ENCODE measurements around the gene KLHDC4. TPM values are rescaled to one million over a fixed set of nuclear protein-coding genes. Genes with fewer than 3 reads are reported as not detected.

The KLHDC4 gene
- total RNA-seq, 4 donors from 2014 or later: 39.4 to 125 (median 63.6) TPM

DNA sequence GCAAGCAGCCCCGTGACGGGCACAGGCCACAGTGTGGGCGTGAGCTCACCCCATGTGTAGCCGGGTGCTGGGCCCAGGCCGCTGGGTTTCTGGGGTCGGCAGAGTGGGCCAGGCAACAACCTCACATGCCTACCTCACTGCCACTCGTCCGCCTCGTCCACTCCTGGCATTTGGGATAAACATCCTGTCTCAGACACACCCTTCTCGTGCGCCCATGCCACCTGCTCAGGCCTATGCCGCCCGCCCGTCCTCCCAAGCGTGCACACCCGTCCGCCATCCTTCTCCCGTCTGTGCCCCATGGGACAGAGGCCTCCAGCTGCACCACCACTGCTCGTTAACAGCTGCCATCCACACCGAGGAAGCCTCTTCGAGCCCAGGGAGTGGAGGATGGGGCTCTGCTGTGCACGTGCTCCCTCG lies 64.3 kb downstream of the KLHDC4 start:
- DNase-seq: peak in 2 of 3 donors; percentile 74 to 77
- H3K4me3 ChIP-seq: no peak overlapping the region
- peaks cover 0 to 11% (median 0%) of the 10 kb centered on the region in 3 donors for H3K36me3 ChIP-seq
- peak overlapping the region in 2 of 4 donors; percentile 24 to 84 for H3K27ac ChIP-seq
- no peak for TF ChIP-seq POLR2A (IDR thresholded peaks at IDR 0.05)
- TF ChIP-seq, protein P1, sequence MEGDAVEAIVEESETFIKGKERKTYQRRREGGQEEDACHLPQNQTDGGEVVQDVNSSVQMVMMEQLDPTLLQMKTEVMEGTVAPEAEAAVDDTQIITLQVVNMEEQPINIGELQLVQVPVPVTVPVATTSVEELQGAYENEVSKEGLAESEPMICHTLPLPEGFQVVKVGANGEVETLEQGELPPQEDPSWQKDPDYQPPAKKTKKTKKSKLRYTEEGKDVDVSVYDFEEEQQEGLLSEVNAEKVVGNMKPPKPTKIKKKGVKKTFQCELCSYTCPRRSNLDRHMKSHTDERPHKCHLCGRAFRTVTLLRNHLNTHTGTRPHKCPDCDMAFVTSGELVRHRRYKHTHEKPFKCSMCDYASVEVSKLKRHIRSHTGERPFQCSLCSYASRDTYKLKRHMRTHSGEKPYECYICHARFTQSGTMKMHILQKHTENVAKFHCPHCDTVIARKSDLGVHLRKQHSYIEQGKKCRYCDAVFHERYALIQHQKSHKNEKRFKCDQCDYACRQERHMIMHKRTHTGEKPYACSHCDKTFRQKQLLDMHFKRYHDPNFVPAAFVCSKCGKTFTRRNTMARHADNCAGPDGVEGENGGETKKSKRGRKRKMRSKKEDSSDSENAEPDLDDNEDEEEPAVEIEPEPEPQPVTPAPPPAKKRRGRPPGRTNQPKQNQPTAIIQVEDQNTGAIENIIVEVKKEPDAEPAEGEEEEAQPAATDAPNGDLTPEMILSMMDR (IDR thresholded peaks at IDR 0.05): no peak
- no peaks in the 10 kb centered on the region for H3K27me3 ChIP-seq
- peaks cover 0 to 39% (median 5%) of the 10 kb centered on the region in 4 donors for H3K4me1 ChIP-seq
- no peaks in the 10 kb centered on the region for H3K9me3 ChIP-seq

DNA sequence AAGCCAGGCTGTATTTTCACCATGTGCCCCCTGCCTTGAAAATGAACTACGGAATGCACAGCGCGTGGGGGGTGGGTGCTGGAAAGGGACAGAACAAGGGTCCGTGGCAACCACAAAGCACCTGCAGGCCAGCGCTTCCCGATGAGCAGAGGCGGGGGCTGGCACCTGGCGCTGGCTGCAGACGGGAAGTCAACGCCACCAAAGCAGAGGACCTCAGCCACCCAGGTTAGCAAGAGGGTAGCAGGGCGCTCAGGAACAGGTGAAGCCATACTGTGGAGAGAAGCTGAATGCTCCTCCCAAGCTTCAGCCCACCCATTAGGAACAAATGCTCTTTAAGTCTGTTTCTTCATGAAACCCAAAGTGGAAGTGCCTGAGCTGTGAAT lies 64.7 kb downstream of the KLHDC4 start:
- DNase-seq: peak in 2 of 3 donors; percentile 60 to 67
- peaks cover 0 to 39% (median 5%) of the 10 kb centered on the region in 4 donors for H3K4me1 ChIP-seq
- no peaks in the 10 kb centered on the region for H3K9me3 ChIP-seq
- H3K4me3 ChIP-seq: no peak overlapping the region
- peaks cover 0 to 14% (median 0%) of the 10 kb centered on the region in 3 donors for H3K36me3 ChIP-seq
- H3K27me3 ChIP-seq: no peaks in the 10 kb centered on the region
- TF ChIP-seq, protein P1 (IDR thresholded peaks at IDR 0.05): no peak
- TF ChIP-seq POLR2A (IDR thresholded peaks at IDR 0.05): no peak
- peak overlapping the region in 2 of 4 donors; percentile 24 to 84 for H3K27ac ChIP-seq

DNA sequence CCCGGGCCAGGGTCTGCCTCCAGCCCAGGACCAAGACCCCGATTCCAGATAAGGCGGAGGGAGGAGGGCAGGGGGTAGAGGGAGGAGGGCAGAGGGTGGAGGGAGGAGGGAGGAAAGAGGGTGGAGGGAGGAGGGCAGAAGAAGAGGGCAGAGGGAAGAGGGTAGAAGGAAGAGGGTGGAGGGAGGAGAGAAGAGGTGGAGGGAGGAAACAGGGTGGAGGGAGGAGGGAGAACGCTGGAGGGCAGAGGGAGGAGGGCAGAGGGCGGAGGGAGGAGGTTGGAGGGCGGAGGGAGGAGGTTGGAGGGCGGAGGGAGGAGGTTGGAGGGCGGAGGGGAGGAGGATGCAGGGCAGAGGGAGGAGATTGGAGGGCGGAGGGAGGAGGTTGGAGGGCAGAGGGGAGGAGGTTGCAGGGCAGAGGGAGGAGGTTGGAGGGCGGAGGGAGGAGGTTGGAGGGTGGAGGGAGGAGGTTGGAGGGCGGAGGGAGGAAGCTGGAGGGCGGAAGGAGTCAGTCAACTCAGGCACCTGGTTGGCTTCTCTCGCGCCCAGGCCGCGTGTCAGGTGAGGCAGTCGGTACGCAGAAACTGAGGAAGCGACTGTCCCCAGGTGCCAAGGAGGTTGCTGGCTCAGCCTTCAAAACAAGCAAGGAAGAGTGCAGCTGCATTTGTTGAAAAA lies 65.2 kb downstream of the KLHDC4 start:
- DNase-seq: peak in 2 of 3 donors; percentile 77 to 78
- H3K27ac ChIP-seq: peak overlapping the region in 1 of 4 donors; percentile 84
- no peak overlapping the region for H3K4me3 ChIP-seq
- peaks cover 0 to 39% (median 5%) of the 10 kb centered on the region in 4 donors for H3K4me1 ChIP-seq
- peaks cover 0 to 19% (median 0%) of the 10 kb centered on the region in 3 donors for H3K36me3 ChIP-seq
- no peaks in the 10 kb centered on the region for H3K9me3 ChIP-seq
- no peaks in the 10 kb centered on the region for H3K27me3 ChIP-seq
- TF ChIP-seq POLR2A (IDR thresholded peaks at IDR 0.05): no peak
- TF ChIP-seq, protein P1 (IDR thresholded peaks at IDR 0.05): no peak

DNA sequence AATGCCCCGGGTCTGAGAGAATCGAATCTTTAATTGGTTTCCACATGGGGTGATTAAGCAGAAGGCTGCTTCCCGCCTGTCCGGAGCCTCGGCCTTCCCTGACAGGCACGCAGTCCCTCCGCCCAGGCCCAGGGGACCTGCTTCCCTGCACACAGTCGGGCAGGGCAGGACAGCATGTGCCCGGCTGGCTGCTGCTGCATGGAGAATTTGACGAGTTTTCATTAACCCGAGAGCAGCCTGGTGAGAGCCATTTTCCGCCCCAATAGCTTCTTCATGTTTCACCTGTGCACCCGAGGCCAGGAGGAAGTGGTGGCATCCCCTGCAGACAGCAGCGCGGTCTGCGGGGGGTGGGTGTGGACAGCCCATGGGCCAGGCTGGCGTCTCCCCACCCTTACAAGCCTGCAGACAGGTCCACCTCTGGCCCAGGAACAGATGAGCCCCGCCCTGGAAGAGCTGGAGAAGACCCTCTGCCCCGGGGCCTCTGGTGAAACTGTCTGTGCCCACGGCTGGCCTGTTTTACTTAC lies 67.0 kb downstream of the KLHDC4 start:
- peaks cover 0 to 16% (median 0%) of the 10 kb centered on the region in 3 donors for H3K36me3 ChIP-seq

DNA sequence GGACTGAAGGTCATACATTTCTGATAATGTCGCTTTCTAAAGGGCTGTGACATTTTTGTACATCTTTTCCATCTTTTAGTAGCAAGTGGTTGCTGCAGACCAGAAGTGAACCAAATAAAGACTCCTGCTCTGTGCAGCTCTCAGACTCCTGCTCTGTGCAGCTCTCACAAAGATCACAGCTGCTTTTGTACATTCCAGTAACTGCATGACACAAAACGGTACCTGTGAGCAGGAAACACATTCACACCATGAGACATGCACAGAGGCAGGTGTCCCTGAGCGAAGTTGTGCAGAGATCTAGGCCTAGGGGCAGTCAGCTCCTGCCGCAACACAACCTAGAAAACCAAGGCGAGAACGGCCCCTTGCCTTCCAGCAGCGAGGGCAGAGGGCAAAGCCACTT lies 67.5 kb downstream of the KLHDC4 start:
- Histone ChIP-seq H3K9me3 (no peaks in the 10 kb centered on the region), H3K4me1 (peaks cover 0 to 33% (median 5%) of the 10 kb centered on the region in 4 donors), H3K27ac (peak overlapping the region in 1 of 4 donors; percentile 78), H3K27me3 (no peaks in the 10 kb centered on the region), H3K36me3 (peaks cover 0 to 13% (median 0%) of the 10 kb centered on the region in 3 donors), H3K4me3 (no peak overlapping the region)
- peak in 1 of 3 donors; percentile 45 for DNase-seq
- TF ChIP-seq, protein P1 (IDR thresholded peaks at IDR 0.05): no peak
- TF ChIP-seq POLR2A (IDR thresholded peaks at IDR 0.05): no peak

More for the DNA sequence above, 67.0 kb downstream of the KLHDC4 start:
- DNase-seq: peak in 2 of 3 donors; percentile 63 to 74
- Histone ChIP-seq H3K4me3 (no peak overlapping the region), H3K9me3 (no peaks in the 10 kb centered on the region), H3K4me1 (peaks cover 0 to 38% (median 5%) of the 10 kb centered on the region in 4 donors), H3K27ac (peak overlapping the region in 1 of 4 donors; percentile 78), H3K27me3 (no peaks in the 10 kb centered on the region)
- TF ChIP-seq, protein P1 (IDR thresholded peaks at IDR 0.05): no peak
- no peak for TF ChIP-seq POLR2A (IDR thresholded peaks at IDR 0.05)
